Measurements from ENCODE around the gene KLHL21.

DNA sequence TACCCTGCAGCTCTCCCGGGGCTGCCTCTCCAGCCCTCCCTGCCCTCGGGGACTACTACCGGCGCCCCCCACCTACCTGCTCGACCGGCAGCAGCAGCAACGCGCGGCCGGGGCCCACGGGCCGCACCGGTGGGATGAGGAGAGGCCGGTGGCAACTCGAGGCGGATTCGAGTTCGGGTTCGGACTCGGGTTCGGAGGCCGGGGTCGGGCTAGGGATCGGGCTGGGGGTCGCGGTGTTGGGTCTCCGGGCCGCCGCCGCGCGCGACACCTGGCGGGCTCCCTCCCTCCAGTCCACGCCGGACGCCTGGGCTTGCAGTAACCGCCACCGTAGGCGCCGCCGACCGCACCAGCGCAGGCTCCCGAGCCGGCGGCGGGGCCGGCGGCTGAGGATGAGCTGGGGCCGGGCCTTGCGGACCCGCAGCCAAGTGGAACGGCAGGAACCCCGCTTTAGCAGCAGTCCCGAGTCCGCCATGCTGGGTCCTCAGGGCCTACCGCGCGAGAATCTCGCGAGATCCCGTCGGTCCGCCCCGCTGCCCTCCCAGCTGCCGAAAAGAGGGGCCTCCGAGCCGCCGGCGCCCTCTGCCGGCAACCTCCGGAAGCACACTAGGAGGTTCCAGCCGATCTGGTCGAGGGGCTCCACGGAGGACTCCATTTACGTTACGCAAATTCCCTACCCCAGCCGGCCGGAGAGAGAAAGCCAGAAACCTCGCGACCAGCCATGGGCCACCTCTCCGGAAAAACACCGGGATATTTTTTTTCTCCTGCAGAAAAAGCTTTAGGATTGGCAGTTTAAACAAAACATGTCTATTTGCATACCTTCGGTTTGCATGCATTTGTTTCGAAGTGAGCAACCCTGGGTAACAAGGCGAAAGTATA is 48.4 kb downstream of the KLHL21 start, which contains the start of gene NOL9:
- TF ChIP-seq CTCF (IDR thresholded peaks at IDR 0.05 in 2 of 3, conservative IDR thresholded peaks at IDR 0.05 in 1 of 3; ENCODE audit: control insufficient read depth in 2 of 3, extremely low read depth in 1 of 3, insufficient read depth in 1 of 3, low read depth in 3 of 3, low read length in 3 of 3) (peak; percentile 87 to 96 (median 90)), ZNF274 (IDR thresholded peaks at IDR 0.05; ENCODE audit: insufficient read depth, insufficient read length) (no peak), KDM1A (IDR thresholded peaks at IDR 0.05; ENCODE audit: borderline replicate concordance) (no peak), NFYA (IDR thresholded peaks at IDR 0.05; ENCODE audit: borderline replicate concordance, low read depth, low read length) (no peak), SP1 (IDR thresholded peaks at IDR 0.05; ENCODE audit: low read depth, low read length) (peak; percentile 64), ZBTB11 (CRISPR knock-in tag; IDR thresholded peaks at IDR 0.05) (no peak), KAT2A (conservative IDR thresholded peaks at IDR 0.05; ENCODE audit: control insufficient read depth, low read depth, low read length) (no peak)

All from GM12878 (cell line).